GM20000 (cell line): ENCODE measurements around the gene DEFB132.
A peak's percentile ranks its signal among the peaks of the same experiment; 100 is the strongest.
"Not testable (repeated sequence)": the region's sequence is repeated elsewhere in the genome, so short reads cannot be mapped to it uniquely, and the experiment has no call there.

ENCODE experiments used
- DNase-seq: peaks from one replicate; pipeline ENCODE4 v3.0.0; 2012; ENCODE audit warnings: low spot score
- CTCF ChIP-seq: IDR thresholded peaks from 2 replicates; pipeline ENCODE4 v1.5.1; 2012; ENCODE audit warnings: mild to moderate bottlenecking, control low read depth; ENCODE audit errors: extremely low read depth, missing control alignments

The DEFB132 gene

GRCh38 chr20:219290-220115, 38.0 kb upstream of the DEFB132 start:
- DNase-seq: peak; percentile 8
- TF ChIP-seq CTCF: peak; percentile 4

- TF ChIP-seq CTCF: no peak
- DNase-seq: no peak
Observed at GRCh38 chr20:221258-221830, 36.2 kb upstream of the DEFB132 start.

GRCh38 chr20:225879-226278, 31.6 kb upstream of the DEFB132 start:
- DNase-seq: not testable (repeated sequence)

GRCh38 chr20:226958-227357, 30.6 kb upstream of the DEFB132 start, which contains the start of gene DEFB129:
TSS of gene DEFB129 (plus strand) at chr20:227258. CDS start at chr20:227289, 31 bp downstream.
- TF ChIP-seq CTCF: no peak
- DNase-seq: no peak

- no peak for TF ChIP-seq CTCF
- DNase-seq: no peak
Observed at GRCh38 chr20:227439-228105, 30.0 kb upstream of the DEFB132 start.

- no peak for TF ChIP-seq CTCF
- no peak for DNase-seq
Observed at GRCh38 chr20:235891-236290, 21.6 kb upstream of the DEFB132 start.

- peak; percentile 33 for DNase-seq
- TF ChIP-seq CTCF: no peak
Observed at GRCh38 chr20:237489-237888, 20.0 kb upstream of the DEFB132 start.
